Endothelial cell of umbilical vein (primary cell): ENCODE results near the gene HOXD8. TPM values are rescaled to one million over a fixed set of nuclear protein-coding genes. Genes with fewer than 3 reads are reported as not detected.

Experiments used
- BruUV-seq: library from RNA; stranded (reverse); fragments of 400-500 nt; replicated peaks from 2 replicates; lab custom pipeline; 2021; lab: Mats Ljungman, UMichigan
- CTCF ChIA-PET: fragments of 300-600, 350-600 bp; sonication (Branson Sonifier 250); formaldehyde crosslinking; loops from one replicate; lab custom pipeline; 2021; ENCODE audit warnings: antibody characterized with exemption, inconsistent platforms; lab: Charles Lee
- POLR2A ChIA-PET: fragments of 300-600, 350-600 bp; sonication (Branson Sonifier 250); formaldehyde crosslinking; loops from one replicate; lab custom pipeline; 2021; ENCODE audit warnings: antibody characterized with exemption, inconsistent platforms; lab: Charles Lee
- DNase-seq: peaks from one replicate; pipeline ENCODE4 v3.0.0-alpha.2; 2011; ENCODE audit warnings: low read depth, low spot score
- FAIRE-seq: peaks from 2 replicates; lab custom pipeline; 2011; peaks lifted over from hg19 to GRCh38; lab: Jason Lieb, UNC
- H2AFZ ChIP-seq: 2 replicates; pipeline ENCODE4 v1.6.0; 2012; ENCODE audit warnings: low read depth, low read length, control low read depth, inconsistent platforms
- H3K27ac ChIP-seq: 2 replicates; pipeline ENCODE4 v1.5.1; 2011; ENCODE audit warnings: low read depth, mild to moderate bottlenecking, control low read depth, low read length, moderate library complexity; ENCODE audit not compliant: insufficient read depth
- H3K27me3 ChIP-seq, 2 experiments: 2 replicates each; pipeline versions ENCODE4 v1.6.0 to v1.6.1; 2011; ENCODE audit warnings: low read length in 2 of 2, mixed read lengths in 1 of 2; ENCODE audit not compliant: control insufficient read depth in 2 of 2, insufficient read depth in 2 of 2
- H3K36me3 ChIP-seq, 2 experiments: 2 replicates in 1 of 2; 3 replicates in 1 of 2; pipeline ENCODE4 v1.5.1; 2011; ENCODE audit warnings: low read length in 2 of 2, mild to moderate bottlenecking in 1 of 2, moderate library complexity in 1 of 2; ENCODE audit not compliant: control insufficient read depth in 2 of 2, insufficient read depth in 2 of 2; ENCODE audit errors: extremely low read depth in 1 of 2
- H3K4me1 ChIP-seq: 3 replicates; pipeline ENCODE4 v1.5.1; 2011; ENCODE audit warnings: mild to moderate bottlenecking, low read length; ENCODE audit not compliant: control insufficient read depth, insufficient read depth; ENCODE audit errors: extremely low read depth
- H3K4me2 ChIP-seq: 2 replicates; pipeline ENCODE4 v1.6.1; 2011; ENCODE audit warnings: low read length, control low read depth, mixed read lengths; ENCODE audit not compliant: insufficient read depth
- H3K4me3 ChIP-seq, 3 experiments: fragments of 200-600 bp in 1 of 3; sonication (generic), shearing (Covaris generic) in 1 of 3; replicated peaks in 1 of 3; 2 replicates each; pipeline ENCODE4 v1.5.1; 2011 to 2016; ENCODE audit warnings: control low read depth in 3 of 3, low read length in 3 of 3, mild to moderate bottlenecking in 2 of 3, inconsistent platforms in 1 of 3, low read depth in 1 of 3, moderate library complexity in 1 of 3; ENCODE audit not compliant: insufficient read depth in 1 of 3
- H3K79me2 ChIP-seq: 2 replicates; pipeline ENCODE4 v1.6.0; 2012; ENCODE audit warnings: low read length, inconsistent platforms; ENCODE audit not compliant: control insufficient read depth, insufficient read depth
- H3K9ac ChIP-seq: replicated peaks from 2 replicates; pipeline ENCODE3; 2011; ENCODE audit warnings: low read length, control low read depth; ENCODE audit not compliant: insufficient read depth; ENCODE audit errors: extremely low read depth
- H3K9me1 ChIP-seq: replicated peaks from 3 replicates; pipeline ENCODE4 v1.6.0; 2011; ENCODE audit warnings: mild to moderate bottlenecking, low read length; ENCODE audit not compliant: control insufficient read depth, insufficient read depth; ENCODE audit errors: extremely low read depth
- H3K9me3 ChIP-seq: replicated peaks from 2 replicates; pipeline ENCODE4 v1.5.1; 2012; ENCODE audit warnings: low read length, inconsistent platforms; ENCODE audit not compliant: control insufficient read depth, insufficient read depth
- H4K20me1 ChIP-seq: replicated peaks from 2 replicates; pipeline ENCODE3; 2011; ENCODE audit warnings: mild to moderate bottlenecking, low read length; ENCODE audit not compliant: control insufficient read depth, insufficient read depth; ENCODE audit errors: extremely low read depth
- MYC ChIP-seq: IDR thresholded peaks from one replicate; pipeline ENCODE4 v1.6.1; 2011; ENCODE audit warnings: mild to moderate bottlenecking, low read depth, low read length
- POLR2AphosphoS5 ChIP-seq: IDR thresholded peaks from 2 replicates; pipeline ENCODE4 v1.6.1; 2012; ENCODE audit warnings: low read depth, mild to moderate bottlenecking, control low read depth, low read length, moderate library complexity; ENCODE audit not compliant: insufficient read depth
- dilution Hi-C: fragments of 300-500 bp; cut with MboI; formaldehyde crosslinking; loops from one replicate; pipeline ENCODE4 v1.15.0; 2019; ENCODE audit warnings: low sequenced_read_pairs; ENCODE audit not compliant: extremely low pct_ligation_motif_present
- intact Hi-C: fragments of 100-400 bp; cut with micrococcal nuclease; formaldehyde crosslinking; loops from one replicate; pipeline ENCODE4 v1.10.0; 2022
- polyA plus RNA-seq, 4 experiments: library from polyadenylated mRNA; depleted of rRNA in 3 of 4; stranded (reverse) in 3 of 4; unstranded in 1 of 4; fragments of >200 nt; gene quantifications; 2 replicates each; pipeline versions ENCODE4 v1.2.1 to v1.2.3, GENCODE V29; 2011 to 2012; ENCODE audit warnings: missing spikeins in 1 of 4
- total RNA-seq: library from RNA; stranded (reverse); gene quantifications from 2 replicates; pipeline ENCODE4 v1.2.3, GENCODE V29; 2021
- TF ChIP-seq, protein P1 (sequence below): IDR thresholded peaks from 2 replicates; pipeline ENCODE4 v1.6.1; 2011; ENCODE audit not compliant: insufficient read depth, insufficient read length
- TF ChIP-seq, protein P2 (sequence below), 2 donors: IDR thresholded peaks; 1 replicate in 1 of 2; 2 replicates in 1 of 2; pipeline ENCODE4 v1.5.1; 2011; ENCODE audit warnings: low read length in 2 of 2, mild to moderate bottlenecking in 2 of 2, moderate library complexity in 2 of 2, control low read depth in 1 of 2, inconsistent platforms in 1 of 2, low read depth in 1 of 2; ENCODE audit not compliant: insufficient read depth in 1 of 2; ENCODE audit errors: extremely low read depth in 1 of 2

HOXD8 gene
- total and polyA plus RNA-seq, 2 donors (not counting 3 experiments of a cell fraction or from before 2014, with no cell fraction given), result 6.4 to 15.6 TPM

- Histone ChIP-seq H2AFZ (no peak overlapping the region), H3K27ac (no peak overlapping the region), H3K79me2 (no peaks in the 10 kb centered on the region), H3K9ac (no peak overlapping the region), H3K36me3 (no peaks in the 10 kb centered on the region), H3K9me3 (no peaks in the 10 kb centered on the region), H3K4me2 (peak overlapping the region; percentile 31), H3K27me3 (peaks cover 68 to 86% of the 10 kb centered on the region in 2 experiments), H3K4me3 (no peak overlapping the region), H3K4me1 (peaks cover 15% of the 10 kb centered on the region), H3K9me1 (no peaks in the 10 kb centered on the region), H4K20me1 (no peaks in the 10 kb centered on the region)
- peak; percentile 43 for DNase-seq
- ChIA-PET CTCF (no interaction called here), POLR2A (no interaction called here)
- TF ChIP-seq, protein P1, sequence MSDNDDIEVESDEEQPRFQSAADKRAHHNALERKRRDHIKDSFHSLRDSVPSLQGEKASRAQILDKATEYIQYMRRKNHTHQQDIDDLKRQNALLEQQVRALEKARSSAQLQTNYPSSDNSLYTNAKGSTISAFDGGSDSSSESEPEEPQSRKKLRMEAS, result no peak
- TF ChIP-seq, protein P2, sequence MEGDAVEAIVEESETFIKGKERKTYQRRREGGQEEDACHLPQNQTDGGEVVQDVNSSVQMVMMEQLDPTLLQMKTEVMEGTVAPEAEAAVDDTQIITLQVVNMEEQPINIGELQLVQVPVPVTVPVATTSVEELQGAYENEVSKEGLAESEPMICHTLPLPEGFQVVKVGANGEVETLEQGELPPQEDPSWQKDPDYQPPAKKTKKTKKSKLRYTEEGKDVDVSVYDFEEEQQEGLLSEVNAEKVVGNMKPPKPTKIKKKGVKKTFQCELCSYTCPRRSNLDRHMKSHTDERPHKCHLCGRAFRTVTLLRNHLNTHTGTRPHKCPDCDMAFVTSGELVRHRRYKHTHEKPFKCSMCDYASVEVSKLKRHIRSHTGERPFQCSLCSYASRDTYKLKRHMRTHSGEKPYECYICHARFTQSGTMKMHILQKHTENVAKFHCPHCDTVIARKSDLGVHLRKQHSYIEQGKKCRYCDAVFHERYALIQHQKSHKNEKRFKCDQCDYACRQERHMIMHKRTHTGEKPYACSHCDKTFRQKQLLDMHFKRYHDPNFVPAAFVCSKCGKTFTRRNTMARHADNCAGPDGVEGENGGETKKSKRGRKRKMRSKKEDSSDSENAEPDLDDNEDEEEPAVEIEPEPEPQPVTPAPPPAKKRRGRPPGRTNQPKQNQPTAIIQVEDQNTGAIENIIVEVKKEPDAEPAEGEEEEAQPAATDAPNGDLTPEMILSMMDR (IDR thresholded peaks at IDR 0.05; ENCODE audit: extremely low read depth in 1 of 2, insufficient read depth in 1 of 2, low read depth in 1 of 2, low read length in 2 of 2), result peak; percentile 60 to 67
- TF ChIP-seq POLR2AphosphoS5, result no peak
- no peak for TF ChIP-seq MYC
- intact Hi-C loops, result no loop called here
- peak; percentile 70 for FAIRE-seq
- dilution Hi-C loops, result no loop called here
- no TSS peak for BruUV-seq
Measured at GRCh38 chr2:176118601-176119339, 10.7 kb upstream of the HOXD8 start.
